Measurements from ENCODE around the gene COL2A1. TPM values are rescaled to one million over a fixed set of nuclear protein-coding genes. Genes with fewer than 3 reads are reported as not detected.
A peak's percentile ranks its signal among the peaks of the same experiment; 100 is the strongest.

The COL2A1 gene
- total RNA-seq, 1 experiment from 2014 or later, result not detected

GRCh38 chr12:48030173-48030650, 25.9 kb upstream of the COL2A1 start:
- DNase-seq (ENCODE audit: low read depth), result no peak

GRCh38 chr12:48029491-48030172, 25.4 kb upstream of the COL2A1 start:
- DNase-seq (ENCODE audit: low read depth), result no peak

- DNase-seq (ENCODE audit: low read depth), result peak; percentile 26
These were observed 24.5 kb upstream of the COL2A1 start for GRCh38 chr12:48028541-48029431.

GRCh38 chr12:48027183-48028002, 23.1 kb upstream of the COL2A1 start:
- DNase-seq (ENCODE audit: low read depth), result no peak

GRCh38 chr12:48026060-48026827, 22.0 kb upstream of the COL2A1 start:
- no peak for DNase-seq (ENCODE audit: low read depth)

- no peak for DNase-seq (ENCODE audit: low read depth)
These were observed 21.0 kb upstream of the COL2A1 start for GRCh38 chr12:48025281-48025680.

GRCh38 chr12:48024735-48025134, 20.5 kb upstream of the COL2A1 start:
- DNase-seq (ENCODE audit: low read depth), result no peak

GRCh38 chr12:48023386-48023785, 19.1 kb upstream of the COL2A1 start:
- DNase-seq (ENCODE audit: low read depth), result no peak

GRCh38 chr12:48022676-48023385, 18.6 kb upstream of the COL2A1 start:
- DNase-seq (ENCODE audit: low read depth), result no peak

- DNase-seq (ENCODE audit: low read depth), result no peak
These were observed 17.9 kb upstream of the COL2A1 start for GRCh38 chr12:48022180-48022521.

GRCh38 chr12:48021485-48022179, 17.4 kb upstream of the COL2A1 start:
- DNase-seq (ENCODE audit: low read depth), result peak; percentile 93

- no peak for DNase-seq (ENCODE audit: low read depth)
These were observed 15.5 kb upstream of the COL2A1 start for GRCh38 chr12:48019639-48020265.

GRCh38 chr12:48018618-48018995, 14.3 kb upstream of the COL2A1 start:
- no peak for DNase-seq (ENCODE audit: low read depth)

GRCh38 chr12:48017921-48018617, 13.8 kb upstream of the COL2A1 start:
- no peak for DNase-seq (ENCODE audit: low read depth)

GRCh38 chr12:48017496-48017895, 13.2 kb upstream of the COL2A1 start:
- no peak for DNase-seq (ENCODE audit: low read depth)

GRCh38 chr12:48016373-48017020, 12.2 kb upstream of the COL2A1 start:
- DNase-seq (ENCODE audit: low read depth), result no peak

- DNase-seq (ENCODE audit: low read depth), result peak; percentile 24
These were observed 11.7 kb upstream of the COL2A1 start for GRCh38 chr12:48015954-48016353.

- no peak for DNase-seq (ENCODE audit: low read depth)
These were observed 10.9 kb upstream of the COL2A1 start for GRCh38 chr12:48015129-48015528.

- DNase-seq (ENCODE audit: low read depth), result no peak
These were observed 9.0 kb upstream of the COL2A1 start for GRCh38 chr12:48013287-48013686.
